GM18502 (cell line): ENCODE results near the gene NLGN1.
A peak's percentile ranks its signal among the peaks of the same experiment; 100 is the strongest.

Experiments used
- ATAC-seq: cut with Tn5 transposase; IDR thresholded peaks from one replicate; pipeline ENCODE4 v1.9.1; 2021; ENCODE audit warnings: mild to moderate bottlenecking; ENCODE audit not compliant: unreplicated experiment, poor library complexity

NLGN1 gene

GRCh38 chr3:174023421-174023820 lies 625.9 kb downstream of the NLGN1 start:
- no peak for ATAC-seq

GRCh38 chr3:174028673-174029072 lies 631.1 kb downstream of the NLGN1 start:
- ATAC-seq = no peak

GRCh38 chr3:174035328-174035886 lies 637.9 kb downstream of the NLGN1 start:
- ATAC-seq = no peak

GRCh38 chr3:174046311-174046710 lies 648.8 kb downstream of the NLGN1 start:
- ATAC-seq = no peak

- ATAC-seq = no peak
These were observed 651.9 kb downstream of the NLGN1 start for GRCh38 chr3:174049472-174049871.

GRCh38 chr3:174051191-174051590 lies 653.6 kb downstream of the NLGN1 start:
- no peak for ATAC-seq

- no peak for ATAC-seq
These were observed 661.3 kb downstream of the NLGN1 start for GRCh38 chr3:174058804-174059203.

- no peak for ATAC-seq
These were observed 662.9 kb downstream of the NLGN1 start for GRCh38 chr3:174060431-174060830.

- no peak for ATAC-seq
These were observed 663.6 kb downstream of the NLGN1 start for GRCh38 chr3:174061162-174061561.

- no peak for ATAC-seq
These were observed 664.2 kb downstream of the NLGN1 start for GRCh38 chr3:174061731-174062130.

GRCh38 chr3:174062923-174063322 lies 665.4 kb downstream of the NLGN1 start:
- no peak for ATAC-seq

- no peak for ATAC-seq
These were observed 670.5 kb downstream of the NLGN1 start for GRCh38 chr3:174068035-174068434.

- no peak for ATAC-seq
These were observed 675.1 kb downstream of the NLGN1 start for GRCh38 chr3:174072675-174073074.

GRCh38 chr3:174083706-174084105 lies 686.2 kb downstream of the NLGN1 start:
- no peak for ATAC-seq

GRCh38 chr3:174089592-174089991 lies 692.0 kb downstream of the NLGN1 start:
- ATAC-seq = no peak

- no peak for ATAC-seq
These were observed 697.1 kb downstream of the NLGN1 start for GRCh38 chr3:174094669-174095068.

GRCh38 chr3:174097686-174098085 lies 700.1 kb downstream of the NLGN1 start:
- ATAC-seq = no peak

GRCh38 chr3:174098746-174099145 lies 701.2 kb downstream of the NLGN1 start:
- ATAC-seq = no peak

- ATAC-seq = no peak
These were observed 702.2 kb downstream of the NLGN1 start for GRCh38 chr3:174099724-174100123.

GRCh38 chr3:174100744-174101143 lies 703.2 kb downstream of the NLGN1 start:
- ATAC-seq = no peak

GRCh38 chr3:174101244-174101643 lies 703.7 kb downstream of the NLGN1 start:
- peak; percentile 84 for ATAC-seq

- ATAC-seq = no peak
These were observed 704.7 kb downstream of the NLGN1 start for GRCh38 chr3:174102274-174102673.

- no peak for ATAC-seq
These were observed 705.3 kb downstream of the NLGN1 start for GRCh38 chr3:174102866-174103265.
